HepG2 (cell line): ENCODE measurements around the gene OSBPL8. TPM values are rescaled to one million over a fixed set of nuclear protein-coding genes. Genes with fewer than 3 reads are reported as not detected.

Source experiments
- DMAP1 ChIP-seq: IDR thresholded peaks from 2 replicates; pipeline ENCODE4 v1.6.1; 2016
- FOXO1 ChIP-seq: sonication (generic); formaldehyde crosslinking; IDR thresholded peaks from 2 replicates; pipeline ENCODE4 v1.4.0; 2020; ENCODE audit warnings: missing genetic modification reagents
- HOXA7 ChIP-seq: sonication (generic); formaldehyde crosslinking; IDR thresholded peaks from 2 replicates; pipeline ENCODE4 v1.8.1; 2022; ENCODE audit warnings: mild to moderate bottlenecking, missing genetic modification reagents, moderate library complexity
- KDM5B ChIP-seq: sonication (generic); formaldehyde crosslinking; IDR thresholded peaks from 2 replicates; pipeline ENCODE4 v1.4.0; 2020; ENCODE audit warnings: missing genetic modification reagents, mild to moderate bottlenecking, borderline replicate concordance
- MTA3 ChIP-seq: sonication (generic); formaldehyde crosslinking; IDR thresholded peaks from 2 replicates; pipeline ENCODE4 v1.4.0; 2020; ENCODE audit warnings: missing genetic modification reagents
- ZNF121 ChIP-seq: sonication (generic); formaldehyde crosslinking; IDR thresholded peaks from 2 replicates; pipeline ENCODE4 v1.5.0; 2020; ENCODE audit warnings: mild to moderate bottlenecking, missing genetic modification reagents
- ZNF446 ChIP-seq: sonication (generic); formaldehyde crosslinking; IDR thresholded peaks from 2 replicates; pipeline ENCODE4 v1.5.0; 2020; ENCODE audit warnings: mild to moderate bottlenecking, missing genetic modification reagents
- ZNF460 ChIP-seq: sonication (generic); formaldehyde crosslinking; IDR thresholded peaks from 2 replicates; pipeline ENCODE4 v1.5.1; 2020; ENCODE audit warnings: missing genetic modification reagents, mild to moderate bottlenecking, borderline replicate concordance
- polyA plus RNA-seq, 8 experiments: library from polyadenylated mRNA; depleted of rRNA in 3 of 8; stranded (reverse) in 7 of 8; unstranded in 1 of 8; fragments of >200 nt; fragmentation: Illumina TruSeq in 4 of 8; extraction: Trizol in 4 of 8; gene quantifications; 2 replicates each; pipeline versions ENCODE4 v1.2.1 to v1.2.3, GENCODE V29; 2011 to 2016; ENCODE audit warnings: low read depth in 4 of 8, missing spikeins in 1 of 8, mixed read lengths in 1 of 8; ENCODE audit not compliant: insufficient read depth in 1 of 8
- total RNA-seq, 5 experiments: library from RNA; depleted of rRNA; stranded (reverse); fragments of >200 nt; fragmentation: Illumina TruSeq; extraction: Trizol; gene quantifications; 2 replicates each; pipeline ENCODE4 v1.2.3, GENCODE V29; 2016; ENCODE audit warnings: low read depth in 1 of 5
- TF ChIP-seq, protein P1 (sequence below): sonication (generic); formaldehyde crosslinking; IDR thresholded peaks from 2 replicates; pipeline ENCODE4 v1.5.1; 2020; ENCODE audit warnings: mild to moderate bottlenecking, missing genetic modification reagents, moderate library complexity
- TF ChIP-seq, protein P2 (sequence below): sonication (generic); formaldehyde crosslinking; IDR thresholded peaks from 2 replicates; pipeline ENCODE4 v1.4.0; 2020; ENCODE audit warnings: missing genetic modification reagents, borderline replicate concordance
- TF ChIP-seq, protein P3 (sequence below): sonication (generic); formaldehyde crosslinking; IDR thresholded peaks from 2 replicates; pipeline ENCODE4 v1.9.0; 2021; ENCODE audit warnings: missing genetic modification reagents, borderline replicate concordance
- TF ChIP-seq, protein P4 (sequence below): sonication (generic); formaldehyde crosslinking; IDR thresholded peaks from 2 replicates; pipeline ENCODE4 v1.9.0; 2022; ENCODE audit warnings: low read depth, missing genetic modification reagents

Gene OSBPL8
- total and polyA plus RNA-seq, 2 of the 13 experiments (the other 11 are each of a cell fraction or from before 2014, with no cell fraction given): 11.0 to 33.9 TPM

- TF ChIP-seq, protein P1, sequence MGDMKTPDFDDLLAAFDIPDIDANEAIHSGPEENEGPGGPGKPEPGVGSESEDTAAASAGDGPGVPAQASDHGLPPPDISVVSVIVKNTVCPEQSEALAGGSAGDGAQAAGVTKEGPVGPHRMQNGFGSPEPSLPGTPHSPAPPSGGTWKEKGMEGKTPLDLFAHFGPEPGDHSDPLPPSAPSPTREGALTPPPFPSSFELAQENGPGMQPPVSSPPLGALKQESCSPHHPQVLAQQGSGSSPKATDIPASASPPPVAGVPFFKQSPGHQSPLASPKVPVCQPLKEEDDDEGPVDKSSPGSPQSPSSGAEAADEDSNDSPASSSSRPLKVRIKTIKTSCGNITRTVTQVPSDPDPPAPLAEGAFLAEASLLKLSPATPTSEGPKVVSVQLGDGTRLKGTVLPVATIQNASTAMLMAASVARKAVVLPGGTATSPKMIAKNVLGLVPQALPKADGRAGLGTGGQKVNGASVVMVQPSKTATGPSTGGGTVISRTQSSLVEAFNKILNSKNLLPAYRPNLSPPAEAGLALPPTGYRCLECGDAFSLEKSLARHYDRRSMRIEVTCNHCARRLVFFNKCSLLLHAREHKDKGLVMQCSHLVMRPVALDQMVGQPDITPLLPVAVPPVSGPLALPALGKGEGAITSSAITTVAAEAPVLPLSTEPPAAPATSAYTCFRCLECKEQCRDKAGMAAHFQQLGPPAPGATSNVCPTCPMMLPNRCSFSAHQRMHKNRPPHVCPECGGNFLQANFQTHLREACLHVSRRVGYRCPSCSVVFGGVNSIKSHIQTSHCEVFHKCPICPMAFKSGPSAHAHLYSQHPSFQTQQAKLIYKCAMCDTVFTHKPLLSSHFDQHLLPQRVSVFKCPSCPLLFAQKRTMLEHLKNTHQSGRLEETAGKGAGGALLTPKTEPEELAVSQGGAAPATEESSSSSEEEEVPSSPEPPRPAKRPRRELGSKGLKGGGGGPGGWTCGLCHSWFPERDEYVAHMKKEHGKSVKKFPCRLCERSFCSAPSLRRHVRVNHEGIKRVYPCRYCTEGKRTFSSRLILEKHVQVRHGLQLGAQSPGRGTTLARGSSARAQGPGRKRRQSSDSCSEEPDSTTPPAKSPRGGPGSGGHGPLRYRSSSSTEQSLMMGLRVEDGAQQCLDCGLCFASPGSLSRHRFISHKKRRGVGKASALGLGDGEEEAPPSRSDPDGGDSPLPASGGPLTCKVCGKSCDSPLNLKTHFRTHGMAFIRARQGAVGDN: peak; percentile 94
- no peak for TF ChIP-seq ZNF460
- TF ChIP-seq, protein P2, sequence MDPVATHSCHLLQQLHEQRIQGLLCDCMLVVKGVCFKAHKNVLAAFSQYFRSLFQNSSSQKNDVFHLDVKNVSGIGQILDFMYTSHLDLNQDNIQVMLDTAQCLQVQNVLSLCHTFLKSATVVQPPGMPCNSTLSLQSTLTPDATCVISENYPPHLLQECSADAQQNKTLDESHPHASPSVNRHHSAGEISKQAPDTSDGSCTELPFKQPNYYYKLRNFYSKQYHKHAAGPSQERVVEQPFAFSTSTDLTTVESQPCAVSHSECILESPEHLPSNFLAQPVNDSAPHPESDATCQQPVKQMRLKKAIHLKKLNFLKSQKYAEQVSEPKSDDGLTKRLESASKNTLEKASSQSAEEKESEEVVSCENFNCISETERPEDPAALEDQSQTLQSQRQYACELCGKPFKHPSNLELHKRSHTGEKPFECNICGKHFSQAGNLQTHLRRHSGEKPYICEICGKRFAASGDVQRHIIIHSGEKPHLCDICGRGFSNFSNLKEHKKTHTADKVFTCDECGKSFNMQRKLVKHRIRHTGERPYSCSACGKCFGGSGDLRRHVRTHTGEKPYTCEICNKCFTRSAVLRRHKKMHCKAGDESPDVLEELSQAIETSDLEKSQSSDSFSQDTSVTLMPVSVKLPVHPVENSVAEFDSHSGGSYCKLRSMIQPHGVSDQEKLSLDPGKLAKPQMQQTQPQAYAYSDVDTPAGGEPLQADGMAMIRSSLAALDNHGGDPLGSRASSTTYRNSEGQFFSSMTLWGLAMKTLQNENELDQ: no peak
- TF ChIP-seq MTA3 (CRISPR knock-in tag): no peak
- peak; percentile 29; the same call in 1 of the 2 replicates for TF ChIP-seq FOXO1 (CRISPR knock-in tag)
- TF ChIP-seq ZNF121 (CRISPR knock-in tag): 0 out of 2 replicates have a peak, but pooled peaks have one; percentile 49
- TF ChIP-seq, protein P3, sequence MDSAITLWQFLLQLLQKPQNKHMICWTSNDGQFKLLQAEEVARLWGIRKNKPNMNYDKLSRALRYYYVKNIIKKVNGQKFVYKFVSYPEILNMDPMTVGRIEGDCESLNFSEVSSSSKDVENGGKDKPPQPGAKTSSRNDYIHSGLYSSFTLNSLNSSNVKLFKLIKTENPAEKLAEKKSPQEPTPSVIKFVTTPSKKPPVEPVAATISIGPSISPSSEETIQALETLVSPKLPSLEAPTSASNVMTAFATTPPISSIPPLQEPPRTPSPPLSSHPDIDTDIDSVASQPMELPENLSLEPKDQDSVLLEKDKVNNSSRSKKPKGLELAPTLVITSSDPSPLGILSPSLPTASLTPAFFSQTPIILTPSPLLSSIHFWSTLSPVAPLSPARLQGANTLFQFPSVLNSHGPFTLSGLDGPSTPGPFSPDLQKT (CRISPR knock-in tag): no peak
- TF ChIP-seq, protein P4, sequence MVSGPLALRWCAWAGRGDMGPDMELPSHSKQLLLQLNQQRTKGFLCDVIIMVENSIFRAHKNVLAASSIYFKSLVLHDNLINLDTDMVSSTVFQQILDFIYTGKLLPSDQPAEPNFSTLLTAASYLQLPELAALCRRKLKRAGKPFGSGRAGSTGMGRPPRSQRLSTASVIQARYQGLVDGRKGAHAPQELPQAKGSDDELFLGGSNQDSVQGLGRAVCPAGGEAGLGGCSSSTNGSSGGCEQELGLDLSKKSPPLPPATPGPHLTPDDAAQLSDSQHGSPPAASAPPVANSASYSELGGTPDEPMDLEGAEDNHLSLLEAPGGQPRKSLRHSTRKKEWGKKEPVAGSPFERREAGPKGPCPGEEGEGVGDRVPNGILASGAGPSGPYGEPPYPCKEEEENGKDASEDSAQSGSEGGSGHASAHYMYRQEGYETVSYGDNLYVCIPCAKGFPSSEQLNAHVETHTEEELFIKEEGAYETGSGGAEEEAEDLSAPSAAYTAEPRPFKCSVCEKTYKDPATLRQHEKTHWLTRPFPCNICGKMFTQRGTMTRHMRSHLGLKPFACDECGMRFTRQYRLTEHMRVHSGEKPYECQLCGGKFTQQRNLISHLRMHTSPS: no peak
- TF ChIP-seq DMAP1: peak; percentile 72; the same call in 1 of the 2 replicates
- TF ChIP-seq KDM5B (CRISPR knock-in tag): peak; percentile 79; the same call in 1 of the 2 replicates
- TF ChIP-seq HOXA7 (CRISPR knock-in tag): no peak
- no peak for TF ChIP-seq ZNF446 (CRISPR knock-in tag)
These were observed 211.3 kb downstream of the OSBPL8 start, which contains the start of gene BBS10 (continued) for GRCh38 chr12:76348079-76348901.
